ENCODE data around the gene UGT1A7.

GRCh38 chr2:233651430-233651829 is 30.3 kb upstream of the UGT1A7 start:
- TF ChIP-seq POLR2AphosphoS5 (IDR thresholded peaks at IDR 0.05) (no peak), EP300 (IDR thresholded peaks at IDR 0.05; ENCODE audit: low read depth) (no peak)
- TF ChIP-seq, protein P1, sequence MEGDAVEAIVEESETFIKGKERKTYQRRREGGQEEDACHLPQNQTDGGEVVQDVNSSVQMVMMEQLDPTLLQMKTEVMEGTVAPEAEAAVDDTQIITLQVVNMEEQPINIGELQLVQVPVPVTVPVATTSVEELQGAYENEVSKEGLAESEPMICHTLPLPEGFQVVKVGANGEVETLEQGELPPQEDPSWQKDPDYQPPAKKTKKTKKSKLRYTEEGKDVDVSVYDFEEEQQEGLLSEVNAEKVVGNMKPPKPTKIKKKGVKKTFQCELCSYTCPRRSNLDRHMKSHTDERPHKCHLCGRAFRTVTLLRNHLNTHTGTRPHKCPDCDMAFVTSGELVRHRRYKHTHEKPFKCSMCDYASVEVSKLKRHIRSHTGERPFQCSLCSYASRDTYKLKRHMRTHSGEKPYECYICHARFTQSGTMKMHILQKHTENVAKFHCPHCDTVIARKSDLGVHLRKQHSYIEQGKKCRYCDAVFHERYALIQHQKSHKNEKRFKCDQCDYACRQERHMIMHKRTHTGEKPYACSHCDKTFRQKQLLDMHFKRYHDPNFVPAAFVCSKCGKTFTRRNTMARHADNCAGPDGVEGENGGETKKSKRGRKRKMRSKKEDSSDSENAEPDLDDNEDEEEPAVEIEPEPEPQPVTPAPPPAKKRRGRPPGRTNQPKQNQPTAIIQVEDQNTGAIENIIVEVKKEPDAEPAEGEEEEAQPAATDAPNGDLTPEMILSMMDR (IDR thresholded peaks at IDR 0.05) = no peak
